SU-DHL-6 (cell line): ENCODE results near the gene BANK1.

ENCODE experiments used
- H2AFZ ChIP-seq: fragments of 200-600 bp; sonication (generic); 2 replicates; pipeline ENCODE4 v1.6.1; 2014; ENCODE audit warnings: low read depth, mild to moderate bottlenecking, moderate library complexity, mixed read lengths, antibody characterized with exemption, low read length; ENCODE audit not compliant: severe bottlenecking
- H3F3A ChIP-seq: fragments of 200-600 bp; shearing (Covaris generic); 2 replicates; pipeline ENCODE4 v1.6.0; 2016; ENCODE audit warnings: antibody characterized with exemption, mild to moderate bottlenecking; ENCODE audit not compliant: insufficient read depth
- H3K27ac ChIP-seq: fragments of 200-600 bp; sonication (generic); 2 replicates; pipeline ENCODE4 v1.5.1; 2016; ENCODE audit warnings: low read depth, mild to moderate bottlenecking, low read length, moderate library complexity, mixed read lengths
- H3K27me3 ChIP-seq: fragments of 200-600 bp; sonication (generic), shearing (Covaris generic); 2 replicates; pipeline ENCODE4 v1.6.0; 2014; ENCODE audit warnings: mild to moderate bottlenecking, low read length
- H3K36me3 ChIP-seq: fragments of 200-600 bp; sonication (generic); 2 replicates; pipeline ENCODE4 v1.6.1; 2014; ENCODE audit warnings: mild to moderate bottlenecking, low read length, mixed read lengths
- H3K4me2 ChIP-seq: fragments of 300-600, 200-600 bp; shearing (Covaris generic), sonication (generic); 2 replicates; pipeline ENCODE4 v1.6.0; 2014; ENCODE audit warnings: low read length, low read depth, mild to moderate bottlenecking; ENCODE audit not compliant: poor library complexity, severe bottlenecking
- H3K4me3 ChIP-seq: fragments of 200-600 bp; sonication (generic); 2 replicates; pipeline ENCODE4 v1.5.1; 2014; ENCODE audit warnings: antibody characterized with exemption, low read length, mild to moderate bottlenecking, mixed read lengths; ENCODE audit not compliant: insufficient read depth, poor library complexity, severe bottlenecking
- H3K79me2 ChIP-seq: fragments of 200-600 bp; sonication (generic); 2 replicates; pipeline ENCODE4 v1.6.1; 2014; ENCODE audit warnings: mild to moderate bottlenecking, low read length, moderate library complexity; ENCODE audit not compliant: insufficient read depth
- H3K9ac ChIP-seq: fragments of 200-600 bp; sonication (generic); 2 replicates; pipeline ENCODE4 v1.7.0; 2014; ENCODE audit warnings: mild to moderate bottlenecking, low read length
- H3K9me2 ChIP-seq: fragments of 200-600 bp; sonication (generic); replicated peaks from 2 replicates; pipeline ENCODE4 v1.6.1; 2014; ENCODE audit warnings: low read length; ENCODE audit not compliant: insufficient read depth
- H3K9me3 ChIP-seq: fragments of 200-600 bp; sonication (generic); 2 replicates; pipeline ENCODE4 v1.6.1; 2014; ENCODE audit warnings: low read length, mixed read lengths; ENCODE audit not compliant: insufficient read depth
- H4K20me1 ChIP-seq: fragments of 200-600 bp; sonication (generic); 2 replicates; pipeline ENCODE4 v1.6.1; 2014; ENCODE audit warnings: low read depth, mild to moderate bottlenecking, antibody characterized with exemption, low read length, moderate library complexity, mixed read lengths
- EZH2phosphoT487 ChIP-seq: fragments of 200-600 bp; sonication (generic), shearing (Covaris generic); conservative IDR thresholded peaks from 2 replicates; pipeline ENCODE4 v1.6.1; 2018; ENCODE audit warnings: mild to moderate bottlenecking, antibody characterized with exemption, low read length, moderate library complexity, mixed read lengths
- TF ChIP-seq, protein P1 (sequence below): fragments of 200-600 bp; sonication (generic); IDR thresholded peaks from one replicate; pipeline ENCODE4 v1.5.1; 2017; ENCODE audit warnings: antibody characterized with exemption, mild to moderate bottlenecking, low read length, moderate library complexity; ENCODE audit not compliant: insufficient read depth, poor library complexity, severe bottlenecking

BANK1 gene

DNA sequence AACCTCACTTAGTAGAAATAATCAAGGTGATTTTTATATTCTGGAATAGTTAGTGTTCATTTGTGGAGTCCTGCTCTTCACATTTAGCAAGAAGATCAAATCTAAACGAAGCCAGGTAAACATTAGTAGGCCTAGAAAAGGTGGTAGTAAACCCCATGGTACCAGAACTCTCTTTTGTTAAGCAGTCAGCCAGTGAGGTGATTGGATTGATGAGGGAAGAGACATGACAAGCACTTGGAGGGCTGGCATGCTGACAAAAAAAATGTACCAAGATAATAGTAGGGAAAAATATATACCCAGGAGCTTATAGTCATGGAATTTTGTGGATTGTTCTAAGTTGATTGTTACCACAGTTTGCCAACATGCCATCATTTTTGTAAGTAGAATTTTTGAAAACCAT is 163.8 kb downstream of the BANK1 start:
- H3K9ac ChIP-seq = no peak overlapping the region
- no peaks in the 10 kb centered on the region for H3K27me3 ChIP-seq
- no peak overlapping the region for H3K4me3 ChIP-seq
- no peak overlapping the region for H2AFZ ChIP-seq
- no peaks in the 10 kb centered on the region for H3K9me3 ChIP-seq
- no peaks in the 10 kb centered on the region for H3K36me3 ChIP-seq
- no peaks in the 10 kb centered on the region for H4K20me1 ChIP-seq
- TF ChIP-seq, protein P1, sequence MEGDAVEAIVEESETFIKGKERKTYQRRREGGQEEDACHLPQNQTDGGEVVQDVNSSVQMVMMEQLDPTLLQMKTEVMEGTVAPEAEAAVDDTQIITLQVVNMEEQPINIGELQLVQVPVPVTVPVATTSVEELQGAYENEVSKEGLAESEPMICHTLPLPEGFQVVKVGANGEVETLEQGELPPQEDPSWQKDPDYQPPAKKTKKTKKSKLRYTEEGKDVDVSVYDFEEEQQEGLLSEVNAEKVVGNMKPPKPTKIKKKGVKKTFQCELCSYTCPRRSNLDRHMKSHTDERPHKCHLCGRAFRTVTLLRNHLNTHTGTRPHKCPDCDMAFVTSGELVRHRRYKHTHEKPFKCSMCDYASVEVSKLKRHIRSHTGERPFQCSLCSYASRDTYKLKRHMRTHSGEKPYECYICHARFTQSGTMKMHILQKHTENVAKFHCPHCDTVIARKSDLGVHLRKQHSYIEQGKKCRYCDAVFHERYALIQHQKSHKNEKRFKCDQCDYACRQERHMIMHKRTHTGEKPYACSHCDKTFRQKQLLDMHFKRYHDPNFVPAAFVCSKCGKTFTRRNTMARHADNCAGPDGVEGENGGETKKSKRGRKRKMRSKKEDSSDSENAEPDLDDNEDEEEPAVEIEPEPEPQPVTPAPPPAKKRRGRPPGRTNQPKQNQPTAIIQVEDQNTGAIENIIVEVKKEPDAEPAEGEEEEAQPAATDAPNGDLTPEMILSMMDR = no peak
- no peak for TF ChIP-seq EZH2phosphoT487
- H3F3A ChIP-seq = no peaks in the 10 kb centered on the region
- no peaks in the 10 kb centered on the region for H3K79me2 ChIP-seq
- H3K9me2 ChIP-seq = no peaks in the 10 kb centered on the region
- H3K4me2 ChIP-seq = no peak overlapping the region
- no peak overlapping the region for H3K27ac ChIP-seq

DNA sequence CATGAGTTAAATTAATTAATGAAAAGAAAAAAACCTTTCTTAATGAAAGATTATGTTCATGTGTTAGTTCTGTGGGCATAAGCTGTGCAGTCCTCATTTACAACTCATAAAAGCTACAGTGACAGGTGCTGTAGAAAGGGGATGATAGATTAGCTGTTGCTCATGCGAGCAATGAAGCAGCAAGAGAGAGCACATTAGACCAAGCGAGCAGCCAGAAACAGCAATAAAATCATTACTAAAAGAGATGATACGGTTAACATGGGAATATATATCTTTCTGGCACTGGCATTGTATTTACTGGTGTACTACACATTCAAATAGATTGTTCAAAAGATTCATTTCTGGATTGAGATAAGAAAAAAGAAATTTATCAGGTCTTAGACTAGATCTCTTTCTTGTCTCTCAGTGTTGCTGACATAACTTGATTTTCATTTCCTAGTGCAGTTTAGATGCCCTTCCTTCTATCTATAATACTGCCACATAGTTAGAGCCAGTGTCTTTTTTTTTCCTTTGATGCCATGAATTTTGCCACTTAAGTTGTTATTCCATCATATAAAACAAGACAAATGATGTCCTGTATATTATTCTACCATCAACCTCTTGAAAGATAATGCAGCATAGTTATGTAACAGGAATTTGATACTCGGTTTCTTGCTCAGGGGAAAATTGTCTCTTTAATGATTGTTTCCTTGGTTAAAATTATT is 164.6 kb downstream of the BANK1 start:
- no peak overlapping the region for H3K27ac ChIP-seq
- peak overlapping the region; percentile 25 for H3K4me2 ChIP-seq
- no peak overlapping the region for H2AFZ ChIP-seq
- no peaks in the 10 kb centered on the region for H3K79me2 ChIP-seq
- no peaks in the 10 kb centered on the region for H3K9me2 ChIP-seq
- H3K4me3 ChIP-seq = no peak overlapping the region
- no peaks in the 10 kb centered on the region for H3F3A ChIP-seq
- no peaks in the 10 kb centered on the region for H3K9me3 ChIP-seq
- no peaks in the 10 kb centered on the region for H4K20me1 ChIP-seq
- no peak for TF ChIP-seq EZH2phosphoT487
- TF ChIP-seq, protein P1 = no peak
- H3K9ac ChIP-seq = no peak overlapping the region
- no peaks in the 10 kb centered on the region for H3K36me3 ChIP-seq
- no peaks in the 10 kb centered on the region for H3K27me3 ChIP-seq

DNA sequence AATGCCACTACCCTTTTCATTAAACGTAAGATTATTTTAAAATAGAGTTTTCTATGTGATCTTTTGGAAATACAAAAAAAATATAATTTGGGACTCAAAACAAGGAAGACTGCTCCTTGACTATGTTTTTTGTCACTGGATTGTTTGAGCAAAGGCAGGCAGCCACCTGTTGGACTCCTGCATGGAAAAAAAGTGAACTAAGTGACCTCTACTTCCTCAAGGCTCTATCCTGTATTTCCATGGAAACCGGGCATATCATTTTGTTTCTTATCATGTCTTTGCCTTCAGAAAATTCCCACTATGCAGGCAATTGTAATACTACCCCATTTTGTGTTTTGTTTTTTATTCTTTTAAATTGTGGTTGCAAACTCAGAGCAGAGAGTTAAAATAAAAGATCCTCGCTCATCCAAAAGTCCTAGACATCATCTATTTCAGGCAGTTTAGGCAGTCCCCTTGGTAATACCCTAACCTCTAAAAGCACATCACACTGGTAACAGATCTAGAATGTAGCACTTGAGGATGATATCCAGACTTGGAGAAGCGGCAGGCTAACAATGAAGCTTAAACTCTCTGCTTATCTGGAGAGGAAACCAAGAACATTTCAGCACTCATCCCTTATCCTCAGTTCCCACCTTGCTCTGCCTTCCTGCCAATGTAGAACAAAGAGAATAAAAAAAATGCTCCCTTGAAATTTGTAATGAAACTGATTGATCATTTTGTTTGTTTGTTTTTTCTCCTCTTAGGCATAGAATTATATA is 165.7 kb downstream of the BANK1 start:
- H4K20me1 ChIP-seq = no peaks in the 10 kb centered on the region
- no peak overlapping the region for H3K9ac ChIP-seq
- H3K27me3 ChIP-seq = no peaks in the 10 kb centered on the region
- TF ChIP-seq, protein P1 = no peak
- no peak for TF ChIP-seq EZH2phosphoT487
- no peaks in the 10 kb centered on the region for H3K79me2 ChIP-seq
- no peak overlapping the region for H3K27ac ChIP-seq
- H3K9me2 ChIP-seq = no peaks in the 10 kb centered on the region
- H3K4me2 ChIP-seq = no peak overlapping the region
- no peaks in the 10 kb centered on the region for H3K9me3 ChIP-seq
- H2AFZ ChIP-seq = no peak overlapping the region
- no peaks in the 10 kb centered on the region for H3K36me3 ChIP-seq
- H3K4me3 ChIP-seq = no peak overlapping the region
- no peaks in the 10 kb centered on the region for H3F3A ChIP-seq
